Loucy (cell line): Measurements from ENCODE around the gene YOD1.

ENCODE experiments used
- EZH2phosphoT487 ChIP-seq: fragments of 200-600 bp; IDR thresholded peaks from 2 replicates; pipeline ENCODE4 v1.6.1; 2018; ENCODE audit warnings: antibody characterized with exemption, mild to moderate bottlenecking, moderate library complexity, borderline replicate concordance
- TF ChIP-seq, protein P1 (sequence below): fragments of 200-600 bp; sonication (generic); conservative IDR thresholded peaks from 2 replicates; pipeline ENCODE4 v1.5.1; 2014; ENCODE audit warnings: mild to moderate bottlenecking, antibody characterized with exemption, low read length

DNA sequence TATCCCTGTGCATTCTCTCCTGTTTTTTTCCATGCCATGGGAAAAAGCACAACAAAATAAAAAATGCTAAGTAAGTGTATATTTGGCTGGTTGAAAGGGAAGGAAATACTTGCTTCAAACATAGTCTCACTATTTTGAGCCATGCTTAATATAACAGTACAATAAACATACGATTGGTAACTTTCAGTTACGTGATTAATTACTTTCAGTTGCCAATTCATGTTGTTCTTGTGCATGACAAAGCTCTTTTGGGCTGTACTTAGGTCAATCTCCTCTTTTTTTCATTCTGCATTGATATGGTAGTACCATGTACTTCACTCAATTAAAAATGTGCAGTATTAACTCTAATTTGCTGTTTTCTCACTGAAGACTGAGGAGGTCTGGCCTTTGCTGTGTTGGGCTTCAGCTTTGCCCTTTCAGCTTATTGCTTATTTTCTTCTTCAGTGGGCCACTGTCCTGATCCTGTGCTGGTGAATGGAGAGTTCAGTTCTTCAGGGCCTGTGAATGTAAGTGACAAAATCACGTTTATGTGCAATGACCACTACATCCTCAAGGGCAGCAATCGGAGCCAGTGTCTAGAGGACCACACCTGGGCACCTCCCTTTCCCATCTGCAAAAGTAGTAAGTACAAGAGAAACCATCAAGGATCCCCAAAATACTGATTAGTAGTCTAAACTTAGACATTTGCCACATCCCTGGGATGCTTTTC is 40.3 kb upstream of the YOD1 start:
- no peak for TF ChIP-seq EZH2phosphoT487
- TF ChIP-seq, protein P1, sequence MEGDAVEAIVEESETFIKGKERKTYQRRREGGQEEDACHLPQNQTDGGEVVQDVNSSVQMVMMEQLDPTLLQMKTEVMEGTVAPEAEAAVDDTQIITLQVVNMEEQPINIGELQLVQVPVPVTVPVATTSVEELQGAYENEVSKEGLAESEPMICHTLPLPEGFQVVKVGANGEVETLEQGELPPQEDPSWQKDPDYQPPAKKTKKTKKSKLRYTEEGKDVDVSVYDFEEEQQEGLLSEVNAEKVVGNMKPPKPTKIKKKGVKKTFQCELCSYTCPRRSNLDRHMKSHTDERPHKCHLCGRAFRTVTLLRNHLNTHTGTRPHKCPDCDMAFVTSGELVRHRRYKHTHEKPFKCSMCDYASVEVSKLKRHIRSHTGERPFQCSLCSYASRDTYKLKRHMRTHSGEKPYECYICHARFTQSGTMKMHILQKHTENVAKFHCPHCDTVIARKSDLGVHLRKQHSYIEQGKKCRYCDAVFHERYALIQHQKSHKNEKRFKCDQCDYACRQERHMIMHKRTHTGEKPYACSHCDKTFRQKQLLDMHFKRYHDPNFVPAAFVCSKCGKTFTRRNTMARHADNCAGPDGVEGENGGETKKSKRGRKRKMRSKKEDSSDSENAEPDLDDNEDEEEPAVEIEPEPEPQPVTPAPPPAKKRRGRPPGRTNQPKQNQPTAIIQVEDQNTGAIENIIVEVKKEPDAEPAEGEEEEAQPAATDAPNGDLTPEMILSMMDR, result no peak
